GM21447 (cell line): ENCODE data around the gene AEN.

Source experiments
- ATAC-seq: cut with Tn5 transposase; IDR thresholded peaks from one replicate; pipeline ENCODE4 v1.9.1; 2021; ENCODE audit not compliant: unreplicated experiment

AEN gene

GRCh38 chr15:88661041-88661700 lies 40.0 kb downstream of the AEN start:
- no peak for ATAC-seq

- ATAC-seq, result no peak
These were observed 40.8 kb downstream of the AEN start for GRCh38 chr15:88661761-88662556.

DNA sequence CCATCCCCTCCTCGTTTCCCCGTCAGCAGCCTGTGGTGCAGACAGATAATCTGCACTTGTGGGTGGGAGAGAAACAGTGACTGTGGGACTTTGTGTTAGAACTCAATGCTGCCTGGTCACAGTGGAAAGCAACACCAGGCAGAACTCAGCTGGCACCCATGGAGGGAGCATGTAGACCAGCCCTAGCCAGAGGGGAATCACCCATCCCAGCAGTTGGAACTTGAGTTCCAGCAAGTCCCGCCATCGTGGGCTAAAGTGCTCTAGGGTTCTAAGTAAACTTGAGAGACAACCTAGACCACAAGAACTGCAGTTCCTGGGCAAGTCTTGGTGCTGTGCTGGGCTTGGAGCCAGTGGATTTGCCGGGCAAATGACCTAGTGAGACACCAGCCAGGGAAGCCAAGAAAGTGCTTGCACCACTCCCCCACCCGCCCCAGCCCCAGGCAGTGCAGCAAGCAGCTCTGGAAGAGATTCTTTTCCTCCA lies 42.0 kb downstream of the AEN start:
- ATAC-seq, result no peak

GRCh38 chr15:88664151-88664778 lies 43.1 kb downstream of the AEN start:
- ATAC-seq, result no peak

DNA sequence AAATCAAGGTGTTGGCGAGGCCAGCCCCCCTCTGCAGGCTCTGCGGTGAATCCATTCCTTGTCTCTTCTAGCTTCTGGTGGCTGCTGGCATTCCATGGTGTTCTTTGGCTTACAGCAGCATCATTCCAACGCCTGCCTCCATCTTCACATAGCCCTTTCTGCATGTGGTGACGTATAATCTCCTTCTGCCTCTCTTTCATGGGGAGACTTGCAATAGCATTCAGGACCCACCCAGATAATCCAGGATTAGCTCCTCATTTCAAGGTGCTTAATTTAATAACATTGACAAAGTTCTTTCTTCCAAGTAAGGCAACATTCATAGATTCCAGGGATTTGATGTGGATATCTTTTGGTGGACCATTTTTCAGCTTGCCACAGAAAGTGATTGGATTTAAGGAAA lies 53.5 kb downstream of the AEN start:
- no peak for ATAC-seq

- ATAC-seq, result no peak
These were observed 57.6 kb downstream of the AEN start for GRCh38 chr15:88678755-88679154.

GRCh38 chr15:88680241-88681001 lies 59.3 kb downstream of the AEN start:
- no peak for ATAC-seq

GRCh38 chr15:88681610-88682221 lies 60.6 kb downstream of the AEN start:
- ATAC-seq, result no peak
